GM21717 (cell line): ENCODE measurements around the gene RPTOR.
"Not testable (repeated sequence)": the region's sequence is repeated elsewhere in the genome, so short reads cannot be mapped to it uniquely, and the experiment has no call there.

Source experiments
- ATAC-seq: cut with Tn5 transposase; IDR thresholded peaks from one replicate; pipeline ENCODE4 v1.9.1; 2021; ENCODE audit warnings: mild to moderate bottlenecking, moderate library complexity; ENCODE audit not compliant: unreplicated experiment

The RPTOR gene

GRCh38 chr17:80872501-80873306, 328.1 kb downstream of the RPTOR start:
- ATAC-seq: no peak

- ATAC-seq: no peak
These were observed 328.8 kb downstream of the RPTOR start for GRCh38 chr17:80873307-80873951.

GRCh38 chr17:80874866-80875445, 330.3 kb downstream of the RPTOR start:
- ATAC-seq: no peak

- not testable (repeated sequence) for ATAC-seq
These were observed 330.9 kb downstream of the RPTOR start for GRCh38 chr17:80875480-80875995.

- not testable (repeated sequence) for ATAC-seq
These were observed 331.9 kb downstream of the RPTOR start for GRCh38 chr17:80876456-80876949.

GRCh38 chr17:80876950-80877728, 332.5 kb downstream of the RPTOR start:
- peak; percentile 71 for ATAC-seq

GRCh38 chr17:80877729-80878303, 333.2 kb downstream of the RPTOR start:
- ATAC-seq: no peak

- ATAC-seq: no peak
These were observed 334.5 kb downstream of the RPTOR start for GRCh38 chr17:80878876-80879722.

GRCh38 chr17:80879723-80880647, 335.3 kb downstream of the RPTOR start:
- no peak for ATAC-seq

GRCh38 chr17:80880648-80880985, 336.0 kb downstream of the RPTOR start:
- ATAC-seq: no peak

GRCh38 chr17:80881306-80881705, 336.7 kb downstream of the RPTOR start:
- no peak for ATAC-seq

GRCh38 chr17:80882323-80882722, 337.7 kb downstream of the RPTOR start:
- ATAC-seq: no peak

- no peak for ATAC-seq
These were observed 338.5 kb downstream of the RPTOR start for GRCh38 chr17:80882926-80883685.

GRCh38 chr17:80883831-80884735, 339.4 kb downstream of the RPTOR start:
- ATAC-seq: no peak

- no peak for ATAC-seq
These were observed 340.2 kb downstream of the RPTOR start for GRCh38 chr17:80884811-80885210.

- ATAC-seq: no peak
These were observed 341.4 kb downstream of the RPTOR start for GRCh38 chr17:80885947-80886582.
